ENCODE results near the gene KLHL17. TPM values are rescaled to one million over a fixed set of nuclear protein-coding genes. Genes with fewer than 3 reads are reported as not detected.

Gene KLHL17
- total and polyA plus RNA-seq, 9 of the 15 experiments (the other 6 are each of a cell fraction or from before 2014, with no cell fraction given) = 0.14 to 84.8 (median 13.0) TPM

DNA sequence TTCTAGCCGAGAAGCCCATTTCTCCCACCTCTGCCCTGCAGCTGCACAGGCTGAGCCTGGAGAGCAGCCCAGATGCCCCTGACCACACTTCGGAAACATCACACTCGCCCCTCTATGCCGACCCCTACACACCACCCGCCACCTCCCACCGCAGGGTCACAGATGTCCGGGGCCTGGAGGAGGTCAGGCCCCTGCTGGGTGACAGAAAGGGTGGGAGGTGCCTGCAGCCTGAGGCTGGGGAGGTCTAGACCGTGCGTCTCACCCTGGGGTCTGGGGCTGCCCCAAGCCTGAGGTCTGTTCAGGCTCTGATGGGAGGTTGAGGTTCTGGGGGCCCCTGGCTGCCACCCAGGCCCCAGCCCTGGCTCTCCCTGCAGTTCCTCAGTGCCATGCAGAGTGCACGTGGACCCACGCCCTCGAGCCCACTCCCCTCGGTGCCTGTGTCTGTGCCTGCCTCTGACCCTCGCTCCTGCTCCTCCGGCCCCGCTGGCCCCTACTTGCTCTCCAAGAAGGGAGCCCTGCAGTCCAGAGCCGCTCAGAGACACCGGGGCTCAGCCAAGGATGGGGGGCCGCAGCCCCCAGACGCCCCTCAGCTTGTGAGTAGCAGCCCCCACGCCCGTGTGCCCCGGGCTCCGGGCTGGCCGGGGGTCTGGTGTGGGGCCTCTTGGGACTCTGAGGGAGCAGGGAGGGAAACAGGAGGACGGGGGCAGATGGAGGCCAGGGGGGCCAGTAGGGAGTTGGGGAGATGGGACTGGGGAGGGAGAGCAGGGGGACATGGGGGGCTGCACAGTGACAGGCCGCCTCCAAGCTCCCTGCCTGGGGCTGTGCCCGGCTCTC, 13.3 kb downstream of the KLHL17 start (continued):
- TF ChIP-seq RBM14 (IDR thresholded peaks at IDR 0.05; ENCODE audit: borderline replicate concordance, insufficient read depth, low read depth, low read length) (0 out of 2 replicates have a peak, but pooled peaks have one; percentile 15), PCBP1 (IDR thresholded peaks at IDR 0.05; ENCODE audit: low read depth, low read length, poor library complexity, severe bottlenecking) (peak; percentile 48), ZFPM2 (CRISPR knock-in tag; IDR thresholded peaks at IDR 0.05) (no peak)

DNA sequence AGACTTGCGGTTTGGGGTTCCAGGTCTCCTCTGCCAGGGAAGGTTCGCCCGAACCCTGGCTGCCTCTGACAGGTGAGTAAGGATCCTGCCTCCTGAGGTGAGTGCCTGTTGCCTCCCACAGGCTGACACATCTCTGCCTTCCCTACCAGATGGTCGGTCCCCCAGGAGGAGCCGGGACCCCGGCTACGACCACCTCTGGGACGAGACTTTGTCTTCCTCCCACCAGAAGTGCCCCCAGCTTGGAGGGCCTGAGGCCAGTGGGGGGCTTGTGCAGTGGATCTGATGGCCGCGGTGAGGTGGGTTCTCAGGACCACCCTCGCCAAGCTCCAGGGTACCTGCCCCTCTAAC, 13.9 kb downstream of the KLHL17 start:
- ATAC-seq (no peak), FAIRE-seq (no peak), DNase-seq (ENCODE audit: extremely low read depth in 1 of 4, low spot score in 3 of 4) (no peak)
- POLR2A ChIA-PET = interaction anchor here (1.0 kb wide), 1 partner anchor 9 kb away, joined by 3 read pairs; no protein-coding TSS in a partner anchor
- no peaks in the 10 kb centered on the region for H3K79me2 ChIP-seq (ENCODE audit: control insufficient read depth, insufficient read depth, low read length)
- H3K4me2 ChIP-seq (ENCODE audit: insufficient read depth, low read length) = no peak overlapping the region
- H3K36me3 ChIP-seq (ENCODE audit: control insufficient read depth, insufficient read depth, low read length) = no peaks in the 10 kb centered on the region
- 36% methylated on average over 11 of the region's 11 CpGs for WGBS (ENCODE audit: insufficient coverage, low coverage, missing lambda C conversion rate)
- no peak overlapping the region for H3K4me3 ChIP-seq
- no TSS peak for BruUV-seq (replicated peaks)
- CTCF ChIA-PET (ENCODE audit: low intra/inter-chr PET ratio) = no interaction called here
- no peaks in the 10 kb centered on the region for H3K9me1 ChIP-seq (ENCODE audit: control insufficient read depth, insufficient read depth, low read length)
- in situ Hi-C loops (cut with MboI) (no loop called here), intact Hi-C loops (cut with micrococcal nuclease) (no loop called here)
- no peak overlapping the region for H3K27ac ChIP-seq (ENCODE audit: extremely low read depth, low read depth, low read length)
- H2AFZ ChIP-seq (ENCODE audit: low read depth, low read length) = no peak overlapping the region
- peaks cover 4 to 49% of the 10 kb centered on the region in 2 experiments; a peak in 3 of 5 replicates for H3K27me3 ChIP-seq (ENCODE audit: control insufficient read depth in 2 of 2, insufficient read depth in 2 of 2, low read length in 2 of 2)
- no peak overlapping the region for H3K9ac ChIP-seq (ENCODE audit: insufficient read depth in 1 of 2, low read depth in 2 of 2, low read length in 2 of 2)
- H3K9me3 ChIP-seq (replicated peaks; ENCODE audit: control insufficient read depth, insufficient read depth, low read depth, low read length) = peaks cover 3% of the 10 kb centered on the region
- no peaks in the 10 kb centered on the region for H4K20me1 ChIP-seq (replicated peaks; ENCODE audit: control insufficient read depth, insufficient read depth, low read length)
- TF ChIP-seq PCBP1 (IDR thresholded peaks at IDR 0.05; ENCODE audit: low read depth, low read length, poor library complexity, severe bottlenecking) (peak; percentile 17), MXI1 (IDR thresholded peaks at IDR 0.05; ENCODE audit: low read depth, low read length) (no peak)
- H3K4me1 ChIP-seq (replicated peaks in 1 of 2; ENCODE audit: control insufficient read depth in 2 of 2, insufficient read depth in 2 of 2, low read length in 2 of 2) = peaks cover 0 to 74% of the 10 kb centered on the region in 2 experiments; a peak in 3 of 5 replicates
